HEK293 (cell line): ENCODE data around the gene RNF133.
"Not testable (repeated sequence)": the region's sequence is repeated elsewhere in the genome, so short reads cannot be mapped to it uniquely, and the experiment has no call there.

Source experiments
- CTCF ChIA-PET: fragments of 350-600 bp; formaldehyde crosslinking; extraction: SDS; loops from one replicate; lab custom pipeline; 2021; ENCODE audit warnings: antibody characterized with exemption; lab: Yijun Ruan, JAX
- POLR2A ChIA-PET: fragments of 300-600 bp; formaldehyde crosslinking; extraction: SDS; loops from one replicate; lab custom pipeline; 2020; ENCODE audit warnings: antibody characterized with exemption, inconsistent platforms; lab: Yijun Ruan, JAX
- H3K27ac ChIP-seq: fragments of 200-500 bp; sonication (Bioruptor generic); 2 replicates; pipeline ENCODE4 v1.5.1; 2014; ENCODE audit warnings: low read depth, low read length, control low read depth, inconsistent platforms; ENCODE audit errors: extremely low read depth
- H3K36me3 ChIP-seq, 2 experiments: fragments of 200-500 bp in 1 of 2; sonication (Bioruptor generic) in 1 of 2; 1 replicate in 1 of 2; 2 replicates in 1 of 2; pipeline ENCODE4 v1.5.1; 2014 to 2017; ENCODE audit warnings: inconsistent platforms in 2 of 2, low read length in 2 of 2; ENCODE audit not compliant: control insufficient read depth in 2 of 2, insufficient read depth in 1 of 2
- H3K4me1 ChIP-seq: fragments of 200-500 bp; sonication (Bioruptor generic); 2 replicates; pipeline ENCODE4 v1.5.1; 2014; ENCODE audit warnings: mild to moderate bottlenecking, low read length, inconsistent platforms; ENCODE audit not compliant: control insufficient read depth, insufficient read depth
- H3K4me3 ChIP-seq: 2 replicates; pipeline ENCODE4 v1.5.1; 2011; ENCODE audit warnings: low read depth, mild to moderate bottlenecking, control low read depth, low read length, moderate library complexity
- H3K9me3 ChIP-seq: fragments of 200-500 bp; sonication (Bioruptor generic); 2 replicates; pipeline ENCODE4 v1.5.1; 2014; ENCODE audit warnings: low read depth, low read length, inconsistent platforms; ENCODE audit not compliant: control insufficient read depth, insufficient read depth
- AEBP2 ChIP-seq: fragments of 450-650 bp; formaldehyde crosslinking; IDR thresholded peaks from 2 replicates; pipeline ENCODE4 v1.5.1; 2016; ENCODE audit warnings: missing biosample characterization, missing genetic modification characterization, borderline replicate concordance
- GLIS2 ChIP-seq: fragments of 450-650 bp; formaldehyde crosslinking; IDR thresholded peaks from 2 replicates; pipeline ENCODE4 v1.5.1; 2016; ENCODE audit warnings: missing biosample characterization, missing genetic modification characterization
- PRDM1 ChIP-seq: fragments of 450-650 bp; formaldehyde crosslinking; IDR thresholded peaks from 2 replicates; pipeline ENCODE4; 2016; ENCODE audit warnings: missing biosample characterization, missing genetic modification characterization
- SCRT1 ChIP-seq: fragments of 450-650 bp; formaldehyde crosslinking; IDR thresholded peaks from 2 replicates; pipeline ENCODE4 v1.5.1; 2016; ENCODE audit warnings: missing biosample characterization, missing genetic modification characterization, borderline replicate concordance
- SP2 ChIP-seq: fragments of 450-650 bp; formaldehyde crosslinking; IDR thresholded peaks from 2 replicates; pipeline ENCODE4 v1.5.1; 2016; ENCODE audit warnings: missing biosample characterization, missing genetic modification characterization
- YY2 ChIP-seq: fragments of 450-650 bp; formaldehyde crosslinking; IDR thresholded peaks from 2 replicates; pipeline ENCODE4 v1.5.1; 2016; ENCODE audit warnings: missing biosample characterization, missing genetic modification characterization
- ZBTB17 ChIP-seq: fragments of 450-650 bp; formaldehyde crosslinking; IDR thresholded peaks from 2 replicates; pipeline ENCODE4 v1.5.1; 2016; ENCODE audit warnings: missing biosample characterization, missing genetic modification characterization
- ZBTB48 ChIP-seq: fragments of 450-650 bp; formaldehyde crosslinking; IDR thresholded peaks from 2 replicates; pipeline ENCODE4 v1.5.1; 2016; ENCODE audit warnings: missing biosample characterization, missing genetic modification characterization
- ZFP37 ChIP-seq: fragments of 450-650 bp; formaldehyde crosslinking; IDR thresholded peaks from 2 replicates; pipeline ENCODE4 v1.5.1; 2016; ENCODE audit warnings: missing biosample characterization, missing genetic modification characterization
- ZNF155 ChIP-seq: fragments of 450-650 bp; formaldehyde crosslinking; IDR thresholded peaks from 2 replicates; pipeline ENCODE4 v1.5.1; 2016; ENCODE audit warnings: missing biosample characterization, missing genetic modification characterization
- ZNF175 ChIP-seq: fragments of 450-650 bp; formaldehyde crosslinking; IDR thresholded peaks from 2 replicates; pipeline ENCODE4 v1.5.1; 2016; ENCODE audit warnings: missing biosample characterization, missing genetic modification characterization
- ZNF335 ChIP-seq: fragments of 450-650 bp; formaldehyde crosslinking; conservative IDR thresholded peaks from 2 replicates; pipeline ENCODE4 v1.5.1; 2016; ENCODE audit warnings: missing biosample characterization, missing genetic modification characterization
- ZNF391 ChIP-seq: fragments of 450-650 bp; formaldehyde crosslinking; IDR thresholded peaks from 2 replicates; pipeline ENCODE4 v1.5.1; 2016; ENCODE audit warnings: low read depth, missing biosample characterization, missing genetic modification characterization, borderline replicate concordance
- ZNF433 ChIP-seq: fragments of 450-650 bp; formaldehyde crosslinking; IDR thresholded peaks from 2 replicates; pipeline ENCODE4 v1.5.1; 2016; ENCODE audit warnings: missing biosample characterization, missing genetic modification characterization, low read depth
- ZNF501 ChIP-seq: fragments of 450-650 bp; formaldehyde crosslinking; IDR thresholded peaks from 2 replicates; pipeline ENCODE4 v1.5.1; 2016; ENCODE audit warnings: missing biosample characterization, missing genetic modification characterization
- ZNF510 ChIP-seq: fragments of 450-650 bp; formaldehyde crosslinking; IDR thresholded peaks from 2 replicates; pipeline ENCODE4 v1.5.1; 2018; ENCODE audit warnings: mild to moderate bottlenecking, missing genetic modification characterization, missing biosample characterization; ENCODE audit not compliant: insufficient replicate concordance
- ZNF514 ChIP-seq: fragments of 450-650 bp; formaldehyde crosslinking; IDR thresholded peaks from 2 replicates; pipeline ENCODE4 v1.5.1; 2016; ENCODE audit warnings: missing biosample characterization, missing genetic modification characterization
- ZNF529 ChIP-seq: fragments of 450-650 bp; formaldehyde crosslinking; IDR thresholded peaks from 2 replicates; pipeline ENCODE4 v1.5.1; 2017; ENCODE audit warnings: missing genetic modification characterization, missing biosample characterization; ENCODE audit not compliant: insufficient replicate concordance
- ZNF560 ChIP-seq: fragments of 450-650 bp; formaldehyde crosslinking; IDR thresholded peaks from 2 replicates; pipeline ENCODE4 v1.5.1; 2017; ENCODE audit warnings: missing biosample characterization, missing genetic modification characterization, borderline replicate concordance
- ZNF626 ChIP-seq: fragments of 450-650 bp; sonication (Bioruptor Pico); formaldehyde crosslinking; IDR thresholded peaks from 2 replicates; pipeline ENCODE4 v1.5.1; 2018; ENCODE audit warnings: missing biosample characterization, missing genetic modification characterization, inconsistent platforms
- ZNF791 ChIP-seq: fragments of 450-650 bp; formaldehyde crosslinking; IDR thresholded peaks from 2 replicates; pipeline ENCODE4 v1.5.1; 2016; ENCODE audit warnings: missing biosample characterization, missing genetic modification characterization
- ZSCAN18 ChIP-seq: fragments of 450-650 bp; formaldehyde crosslinking; IDR thresholded peaks from 2 replicates; pipeline ENCODE4 v1.5.1; 2016; ENCODE audit warnings: missing biosample characterization, missing genetic modification characterization
- ZSCAN30 ChIP-seq: fragments of 450-650 bp; IDR thresholded peaks from 2 replicates; pipeline ENCODE4 v1.5.1; 2018; ENCODE audit warnings: missing biosample characterization, mild to moderate bottlenecking, missing genetic modification characterization, moderate library complexity

Gene RNF133

GRCh38 chr7:122679269-122679709, 19.6 kb downstream of the RNF133 start:
- H3K27ac ChIP-seq, result not testable (repeated sequence)

GRCh38 chr7:122677149-122677548, 21.8 kb downstream of the RNF133 start:
- Histone ChIP-seq H3K4me1 (no peaks in the 10 kb centered on the region), H3K36me3 (no peaks in the 10 kb centered on the region), H3K4me3 (no peak overlapping the region), H3K9me3 (no peaks in the 10 kb centered on the region), H3K27ac (no peak overlapping the region)
- no peak for TF ChIP-seq ZNF626 (tag by site-specific recombination)
- TF ChIP-seq ZNF155 (tag by site-specific recombination), result no peak
- TF ChIP-seq ZNF510 (tag by site-specific recombination), result no peak
- TF ChIP-seq PRDM1, result no peak
- TF ChIP-seq ZFP37 (tag by site-specific recombination), result no peak
- TF ChIP-seq ZNF433 (tag by site-specific recombination), result no peak
- no peak for TF ChIP-seq ZNF529 (tag by site-specific recombination)
- no peak for TF ChIP-seq ZSCAN18 (tag by site-specific recombination)
- no peak for TF ChIP-seq AEBP2 (tag by site-specific recombination)
- no peak for TF ChIP-seq ZBTB17 (tag by site-specific recombination)
- TF ChIP-seq ZNF514 (tag by site-specific recombination), result no peak
- ChIA-PET POLR2A (no interaction called here), CTCF (no interaction called here)

More at GRCh38 chr7:122679269-122679709, 19.6 kb downstream of the RNF133 start:
- H3K4me1 ChIP-seq, H3K4me3 ChIP-seq, H3K9me3 ChIP-seq, H3K36me3 ChIP-seq, CTCF ChIA-PET, POLR2A ChIA-PET: not testable (repeated sequence)

GRCh38 chr7:122676466-122676865, 22.5 kb downstream of the RNF133 start:
- H3K4me3 ChIP-seq, result no peak overlapping the region
- ChIA-PET CTCF (no interaction called here), POLR2A (no interaction called here)
- H3K36me3 ChIP-seq, result no peaks in the 10 kb centered on the region
- TF ChIP-seq ZNF175 (no peak), ZBTB48 (tag by site-specific recombination) (no peak), ZNF335 (tag by site-specific recombination) (no peak), YY2 (tag by site-specific recombination) (no peak), SCRT1 (tag by site-specific recombination) (no peak), GLIS2 (tag by site-specific recombination) (no peak), SP2 (no peak), ZNF560 (tag by site-specific recombination) (no peak), ZNF501 (tag by site-specific recombination) (no peak), ZSCAN30 (tag by site-specific recombination) (no peak), ZNF791 (no peak), ZNF391 (no peak)
- no peak overlapping the region for H3K27ac ChIP-seq
- H3K4me1 ChIP-seq, result no peaks in the 10 kb centered on the region
- no peaks in the 10 kb centered on the region for H3K9me3 ChIP-seq
